ENCODE measurements around the gene HMBS. TPM values are rescaled to one million over a fixed set of nuclear protein-coding genes. Genes with fewer than 3 reads are reported as not detected.

Gene HMBS
- total RNA-seq, 1 experiment from 2014 or later = 94.9 TPM

- no peaks in the 10 kb centered on the region for H3K9me3 Mint-ChIP-seq (ENCODE audit: unreplicated experiment)
- H3K36me3 ChIP-seq (ENCODE audit: control insufficient read depth, insufficient read depth, low read length) = peaks cover 18% of the 10 kb centered on the region
- intact Hi-C loops (cut with micrococcal nuclease; ENCODE audit: unreplicated experiment) = no loop called here
- no TSS peak for BruUV-seq (replicated peaks)
- H3K27ac Mint-ChIP-seq (ENCODE audit: unreplicated experiment) = no peak overlapping the region
- no peak overlapping the region for H3K4me3 Mint-ChIP-seq (ENCODE audit: unreplicated experiment)
- H3K4me1 ChIP-seq = peaks cover 6% of the 10 kb centered on the region; the same call in 1 of the 2 replicates
- H3K27me3 ChIP-seq (replicated peaks; ENCODE audit: control insufficient read depth, insufficient read depth, low read length) = no peaks in the 10 kb centered on the region
- peaks cover 79% of the 10 kb centered on the region for H3K36me3 Mint-ChIP-seq (ENCODE audit: insufficient read depth, unreplicated experiment)
- peaks cover 10% of the 10 kb centered on the region for H3K4me1 Mint-ChIP-seq (ENCODE audit: low read depth, unreplicated experiment)
- no peak for DNase-seq
- POLR2A ChIA-PET = interaction anchor here (0.6 kb wide), 1 partner anchor 32 kb away, joined by 3 read pairs; no protein-coding TSS in a partner anchor
- H3K9me3 ChIP-seq = no peaks in the 10 kb centered on the region
- TF ChIP-seq, protein P1, sequence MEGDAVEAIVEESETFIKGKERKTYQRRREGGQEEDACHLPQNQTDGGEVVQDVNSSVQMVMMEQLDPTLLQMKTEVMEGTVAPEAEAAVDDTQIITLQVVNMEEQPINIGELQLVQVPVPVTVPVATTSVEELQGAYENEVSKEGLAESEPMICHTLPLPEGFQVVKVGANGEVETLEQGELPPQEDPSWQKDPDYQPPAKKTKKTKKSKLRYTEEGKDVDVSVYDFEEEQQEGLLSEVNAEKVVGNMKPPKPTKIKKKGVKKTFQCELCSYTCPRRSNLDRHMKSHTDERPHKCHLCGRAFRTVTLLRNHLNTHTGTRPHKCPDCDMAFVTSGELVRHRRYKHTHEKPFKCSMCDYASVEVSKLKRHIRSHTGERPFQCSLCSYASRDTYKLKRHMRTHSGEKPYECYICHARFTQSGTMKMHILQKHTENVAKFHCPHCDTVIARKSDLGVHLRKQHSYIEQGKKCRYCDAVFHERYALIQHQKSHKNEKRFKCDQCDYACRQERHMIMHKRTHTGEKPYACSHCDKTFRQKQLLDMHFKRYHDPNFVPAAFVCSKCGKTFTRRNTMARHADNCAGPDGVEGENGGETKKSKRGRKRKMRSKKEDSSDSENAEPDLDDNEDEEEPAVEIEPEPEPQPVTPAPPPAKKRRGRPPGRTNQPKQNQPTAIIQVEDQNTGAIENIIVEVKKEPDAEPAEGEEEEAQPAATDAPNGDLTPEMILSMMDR (IDR thresholded peaks at IDR 0.05; ENCODE audit: insufficient read depth in 1 of 2, low read depth in 1 of 2, low read length in 1 of 2, severe bottlenecking in 1 of 2, unreplicated experiment in 1 of 2) = no peak
- H3K27me3 Mint-ChIP-seq (ENCODE audit: insufficient read depth, unreplicated experiment) = no peaks in the 10 kb centered on the region
- CTCF ChIA-PET = interaction anchor here (0.6 to 1.1 kb wide), 2 partner anchors 12 to 499 kb away, joined by 3 to 4 read pairs; no protein-coding TSS in a partner anchor
- no peak overlapping the region for H3K4me3 ChIP-seq (ENCODE audit: low read depth, low read length)
Observed at GRCh38 chr11:119046489-119046888, 38.2 kb upstream of the HMBS start.

GRCh38 chr11:119047205-119047604 lies 37.5 kb upstream of the HMBS start:
- peaks cover 21% of the 10 kb centered on the region for H3K36me3 ChIP-seq (ENCODE audit: control insufficient read depth, insufficient read depth, low read length)
- POLR2A ChIA-PET = interaction anchor here (0.7 to 1.0 kb wide), 2 partner anchors 8 to 48 kb away, joined by 3 to 4 read pairs; no protein-coding TSS in a partner anchor

DNA sequence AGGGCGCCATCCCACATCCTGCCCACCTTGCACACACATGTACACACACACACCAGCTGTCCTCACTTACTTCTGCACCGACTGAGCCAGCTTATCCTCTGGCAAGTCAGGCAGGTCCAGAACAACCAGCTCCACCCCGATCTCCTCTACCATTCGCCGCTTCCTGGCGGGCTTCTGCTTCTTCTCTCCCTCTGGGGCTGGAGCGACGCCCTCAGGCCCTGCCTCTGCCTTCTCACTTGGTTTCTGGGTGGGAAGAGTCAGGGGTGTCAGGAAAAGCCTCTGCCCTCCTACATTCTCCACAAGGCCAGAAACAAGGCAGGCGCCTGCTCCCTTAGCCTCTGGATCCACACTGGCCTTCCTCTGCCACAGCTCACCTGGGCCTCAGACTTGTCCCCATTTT lies 36.0 kb upstream of the HMBS start:
- ChIA-PET POLR2A (interaction anchor here (0.6 kb wide), 1 partner anchor 211 kb away, joined by 3 read pairs; no protein-coding TSS in a partner anchor), CTCF (no interaction called here)
- no peak for DNase-seq
- Mint-ChIP-seq H3K36me3 (ENCODE audit: insufficient read depth, unreplicated experiment) (peaks cover 98% of the 10 kb centered on the region), H3K4me3 (ENCODE audit: unreplicated experiment) (no peak overlapping the region), H3K9me3 (ENCODE audit: unreplicated experiment) (no peaks in the 10 kb centered on the region), H3K27ac (ENCODE audit: unreplicated experiment) (no peak overlapping the region), H3K4me1 (ENCODE audit: low read depth, unreplicated experiment) (peaks cover 10% of the 10 kb centered on the region), H3K27me3 (ENCODE audit: insufficient read depth, unreplicated experiment) (no peaks in the 10 kb centered on the region)
- H3K4me3 ChIP-seq (ENCODE audit: low read depth, low read length) = no peak overlapping the region
- no peaks in the 10 kb centered on the region for H3K9me3 ChIP-seq
- H3K4me1 ChIP-seq = peaks cover 6% of the 10 kb centered on the region; the same call in 1 of the 2 replicates
- no peaks in the 10 kb centered on the region for H3K27me3 ChIP-seq (replicated peaks; ENCODE audit: control insufficient read depth, insufficient read depth, low read length)
- H3K36me3 ChIP-seq (ENCODE audit: control insufficient read depth, insufficient read depth, low read length) = peaks cover 25% of the 10 kb centered on the region
- BruUV-seq (replicated peaks) = no TSS peak
- TF ChIP-seq, protein P1 (IDR thresholded peaks at IDR 0.05; ENCODE audit: insufficient read depth in 1 of 2, low read depth in 1 of 2, low read length in 1 of 2, severe bottlenecking in 1 of 2, unreplicated experiment in 1 of 2) = no peak
- intact Hi-C loops (cut with micrococcal nuclease; ENCODE audit: unreplicated experiment) = no loop called here

More at GRCh38 chr11:119047205-119047604, 37.5 kb upstream of the HMBS start:
- intact Hi-C loops (cut with micrococcal nuclease; ENCODE audit: unreplicated experiment) = no loop called here
- no peak overlapping the region for H3K4me3 ChIP-seq (ENCODE audit: low read depth, low read length)
- peaks cover 6% of the 10 kb centered on the region; the same call in 1 of the 2 replicates for H3K4me1 ChIP-seq
- BruUV-seq (replicated peaks) = no TSS peak
- TF ChIP-seq, protein P1 (IDR thresholded peaks at IDR 0.05; ENCODE audit: insufficient read depth in 1 of 2, low read depth in 1 of 2, low read length in 1 of 2, severe bottlenecking in 1 of 2, unreplicated experiment in 1 of 2) = no peak
- CTCF ChIA-PET = no interaction called here
- H3K9me3 ChIP-seq = no peaks in the 10 kb centered on the region
- DNase-seq = no peak
- H3K27me3 ChIP-seq (replicated peaks; ENCODE audit: control insufficient read depth, insufficient read depth, low read length) = no peaks in the 10 kb centered on the region
- peaks cover 86% of the 10 kb centered on the region for H3K36me3 Mint-ChIP-seq (ENCODE audit: insufficient read depth, unreplicated experiment)
- H3K27me3 Mint-ChIP-seq (ENCODE audit: insufficient read depth, unreplicated experiment) = no peaks in the 10 kb centered on the region
- peaks cover 10% of the 10 kb centered on the region for H3K4me1 Mint-ChIP-seq (ENCODE audit: low read depth, unreplicated experiment)
- H3K27ac Mint-ChIP-seq (ENCODE audit: unreplicated experiment) = no peak overlapping the region
- H3K4me3 Mint-ChIP-seq (ENCODE audit: unreplicated experiment) = no peak overlapping the region
- H3K9me3 Mint-ChIP-seq (ENCODE audit: unreplicated experiment) = no peaks in the 10 kb centered on the region
